HuH-7 (cell line): ENCODE data around the gene WDFY4.

Source experiments
- DNase-seq: peaks from one replicate; pipeline ENCODE4 v3.0.0; 2011; ENCODE audit warnings: low spot score

Gene WDFY4

DNA sequence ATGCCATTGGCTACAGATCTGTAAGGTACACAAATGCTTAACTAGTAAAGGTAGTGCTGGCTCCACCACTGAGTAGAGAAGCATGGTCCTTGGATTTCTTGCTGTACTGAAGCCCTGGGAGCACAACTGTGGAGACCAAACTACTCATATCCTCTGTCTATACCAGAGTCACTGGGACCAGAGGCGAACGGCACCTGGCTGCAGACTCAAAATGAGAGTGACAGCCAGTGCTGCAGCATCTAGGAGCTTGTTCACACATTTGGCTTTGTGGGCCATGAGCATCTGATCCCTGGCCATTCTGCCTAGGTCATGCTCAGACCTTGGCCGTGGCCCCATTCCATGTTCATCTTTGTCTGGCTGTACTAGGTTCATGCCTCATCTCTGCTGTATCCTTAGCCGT is 223.1 kb downstream of the WDFY4 start:
- DNase-seq: no peak

DNA sequence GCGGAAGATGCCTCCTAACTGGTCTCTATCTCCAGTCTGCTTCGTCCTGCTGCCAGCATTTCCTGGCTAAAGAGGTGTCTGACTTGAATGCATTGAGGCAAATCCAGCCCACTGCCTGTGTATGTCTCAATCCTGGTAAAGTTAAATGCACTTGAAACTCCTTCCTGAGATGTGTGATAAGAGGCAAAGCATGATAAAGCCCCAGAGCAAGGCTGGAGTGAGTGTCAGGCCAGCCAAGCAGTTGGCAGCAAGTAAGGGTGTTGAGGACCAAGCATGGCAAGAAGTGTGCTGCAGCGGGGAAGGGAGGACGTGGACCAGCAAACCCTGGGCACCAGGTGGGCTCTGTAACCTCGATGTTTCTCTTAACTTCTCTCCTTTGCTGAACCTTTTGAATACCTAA is 225.9 kb downstream of the WDFY4 start:
- DNase-seq: no peak

- no peak for DNase-seq
Observed at GRCh38 chr10:48913674-48914073, 229.0 kb downstream of the WDFY4 start.

DNA sequence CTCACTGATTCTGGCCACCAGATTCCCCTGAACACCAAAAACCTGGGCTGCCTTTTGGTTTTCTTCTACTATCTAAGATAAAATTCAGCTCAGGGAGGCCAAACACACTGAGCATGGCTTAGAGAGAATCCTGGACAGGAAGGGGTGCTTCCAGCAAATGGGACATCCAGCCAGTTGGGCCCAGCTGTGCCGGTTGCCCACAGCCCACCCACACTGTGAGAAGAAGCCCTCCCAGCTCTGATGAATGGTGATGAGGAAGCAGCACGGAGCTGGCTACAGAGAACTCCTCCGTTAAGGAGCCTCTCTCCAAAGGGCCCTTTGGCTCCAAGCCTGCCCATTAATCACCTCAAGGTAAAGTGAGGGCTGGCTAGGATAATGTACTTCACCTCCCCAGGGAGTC is 239.1 kb downstream of the WDFY4 start:
- no peak for DNase-seq

GRCh38 chr10:48924988-48925387 is 240.3 kb downstream of the WDFY4 start:
- DNase-seq: no peak

GRCh38 chr10:48926255-48926654 is 241.6 kb downstream of the WDFY4 start:
- DNase-seq: no peak

DNA sequence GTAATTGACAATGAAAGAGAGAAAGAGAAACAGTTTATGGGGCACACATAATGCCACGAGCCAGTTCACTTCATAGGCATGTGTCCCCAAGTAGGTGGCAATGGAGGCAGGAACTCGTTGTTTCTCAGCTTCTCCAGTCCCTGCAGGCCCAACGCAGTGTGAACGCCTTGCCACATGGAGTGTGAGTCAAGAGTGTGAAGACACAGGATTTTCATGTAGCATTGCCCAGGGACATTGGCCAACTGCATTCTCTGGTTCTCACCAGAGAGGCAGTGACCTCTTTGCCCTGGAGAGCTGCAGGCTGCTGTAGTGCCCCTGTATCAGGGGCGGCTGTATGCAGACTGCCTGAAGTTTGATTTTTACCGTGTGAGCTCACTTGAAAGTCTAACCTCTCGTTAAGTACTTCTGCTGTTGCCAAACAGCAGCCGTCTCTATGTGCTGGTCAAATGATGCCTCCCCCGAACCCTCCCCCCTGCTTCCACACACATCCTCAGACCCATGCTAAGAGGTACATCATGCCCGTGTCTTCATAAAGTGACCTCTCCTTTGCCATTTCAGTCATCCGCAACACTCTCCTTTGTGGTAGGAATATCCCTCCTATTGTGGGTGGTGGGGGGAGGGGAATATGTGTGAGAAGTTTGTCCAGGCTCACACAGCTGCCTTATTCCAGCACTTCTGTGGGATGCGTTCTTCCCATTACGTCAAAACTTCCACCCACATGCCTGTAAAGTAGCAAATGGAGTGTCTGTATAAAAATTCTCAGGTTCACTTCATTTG is 242.3 kb downstream of the WDFY4 start:
- no peak for DNase-seq

DNA sequence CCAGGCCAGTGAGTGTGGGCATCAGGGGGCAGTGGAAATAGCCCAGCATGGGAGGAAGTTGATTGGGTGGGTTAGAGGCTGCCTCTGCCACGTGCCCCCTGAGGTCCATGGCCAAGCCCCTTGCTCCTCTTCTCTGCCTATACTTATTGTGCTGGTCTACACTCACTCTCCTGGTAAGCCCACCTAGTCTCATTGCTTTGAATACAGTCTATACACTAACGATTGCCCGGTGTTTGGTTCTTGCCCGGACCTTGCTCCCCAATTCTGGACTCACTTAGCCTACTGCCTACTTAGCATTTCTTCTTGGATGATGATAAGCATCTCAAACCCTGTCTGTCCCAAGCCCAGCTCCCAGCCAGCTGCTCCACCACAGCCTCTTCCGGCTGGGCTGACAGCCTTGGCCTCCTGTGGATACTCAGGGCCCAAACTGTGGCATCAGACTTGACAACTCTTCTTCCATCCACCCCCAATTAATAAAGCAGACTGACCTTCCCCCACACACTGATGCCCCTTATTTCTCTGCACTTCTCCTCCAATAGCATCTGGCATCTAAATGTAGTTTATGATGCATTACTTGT is 244.8 kb downstream of the WDFY4 start:
- no peak for DNase-seq

DNA sequence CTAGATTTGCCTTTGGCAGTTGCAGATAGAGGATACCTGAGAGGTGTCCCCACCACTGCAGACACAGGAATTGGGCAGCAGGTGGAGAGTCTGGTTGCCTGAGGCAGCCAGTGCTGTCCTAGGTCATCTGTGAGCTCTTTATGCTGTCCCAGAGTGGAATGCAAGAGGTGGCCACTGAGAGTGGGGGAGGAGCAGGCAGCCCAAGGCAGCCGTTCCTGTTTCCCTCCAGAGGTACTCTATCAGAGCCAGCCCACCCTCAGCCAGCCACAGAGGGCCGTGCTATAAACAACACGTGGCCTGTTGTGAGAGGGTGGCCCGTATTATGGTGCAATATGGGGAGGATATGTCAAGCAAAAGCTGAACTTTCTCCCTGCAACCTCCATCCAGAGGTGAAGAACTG is 246.5 kb downstream of the WDFY4 start:
- DNase-seq: no peak

DNA sequence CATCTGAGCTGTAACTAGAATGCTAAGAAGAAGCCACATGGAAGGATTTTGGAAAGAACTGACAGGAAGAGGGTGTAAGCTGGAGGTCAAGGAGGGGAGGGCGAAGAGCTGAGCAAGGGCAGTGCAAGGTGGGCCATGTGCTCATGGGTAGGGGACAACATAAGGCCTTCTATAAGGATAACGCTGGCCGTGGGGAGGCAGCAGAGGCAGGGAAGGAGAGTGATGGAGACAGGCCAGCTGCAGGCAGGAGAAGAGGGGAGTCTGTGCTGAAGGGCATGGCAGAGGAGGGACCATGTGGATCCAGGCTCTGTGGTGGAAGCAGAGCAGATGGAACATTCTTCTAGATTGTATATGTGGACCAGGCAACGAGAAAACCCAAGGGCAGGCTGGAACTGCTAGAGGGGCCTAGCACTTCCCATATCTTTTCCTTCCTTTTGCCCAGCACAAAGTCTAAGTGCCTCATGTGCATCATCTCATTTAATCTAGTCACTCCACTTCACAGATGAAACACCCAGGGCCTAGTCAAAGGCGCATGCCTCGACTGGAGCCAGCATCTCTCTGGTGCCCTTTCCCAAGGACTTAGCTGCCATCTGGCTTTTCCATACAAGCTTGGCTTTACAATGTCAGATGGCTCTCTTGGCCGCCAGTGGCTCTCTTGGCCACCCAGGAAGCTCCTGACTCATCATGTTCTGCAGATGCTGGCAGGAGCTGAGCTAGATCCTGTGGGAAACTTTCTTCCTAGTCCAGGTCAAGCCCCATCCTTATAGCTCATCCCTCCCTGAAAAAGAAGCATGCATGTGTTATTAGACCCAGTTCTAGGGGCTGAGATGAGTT is 248.4 kb downstream of the WDFY4 start:
- DNase-seq: no peak

GRCh38 chr10:48934672-48935501 is 250.2 kb downstream of the WDFY4 start:
- no peak for DNase-seq

GRCh38 chr10:48935577-48935976 is 250.9 kb downstream of the WDFY4 start:
- DNase-seq: no peak

- no peak for DNase-seq
Observed at GRCh38 chr10:48937796-48938195, 253.1 kb downstream of the WDFY4 start.

GRCh38 chr10:48938281-48938680 is 253.6 kb downstream of the WDFY4 start:
- DNase-seq: no peak

- no peak for DNase-seq
Observed at GRCh38 chr10:48938990-48939536, 254.4 kb downstream of the WDFY4 start.

- no peak for DNase-seq
Observed at GRCh38 chr10:48939790-48940325, 255.2 kb downstream of the WDFY4 start, which contains the start of gene LRRC18. Gene LRRC18, minus strand, starts transcription at chr10:48939840. Its CDS starts 25,685 bp downstream, at chr10:48914155.

GRCh38 chr10:48940372-48940771 is 255.7 kb downstream of the WDFY4 start:
- no peak for DNase-seq

- no peak for DNase-seq
Observed at GRCh38 chr10:48940958-48941357, 256.3 kb downstream of the WDFY4 start.

GRCh38 chr10:48941427-48942075 is 256.9 kb downstream of the WDFY4 start:
- no peak for DNase-seq

GRCh38 chr10:48943096-48943495 is 258.4 kb downstream of the WDFY4 start:
- no peak for DNase-seq

GRCh38 chr10:48944171-48944570 is 259.5 kb downstream of the WDFY4 start:
- no peak for DNase-seq
